Measurements from ENCODE around the gene ARHGDIB.
A peak's percentile ranks its signal among the peaks of the same experiment; 100 is the strongest.

The ARHGDIB gene

GRCh38 chr12:14952299-14952921 is 9.0 kb downstream of the ARHGDIB start:
- no peak for TF ChIP-seq REST (IDR thresholded peaks at IDR 0.05; ENCODE audit: insufficient replicate concordance, low read depth)
- TF ChIP-seq SPI1 (IDR thresholded peaks at IDR 0.05; ENCODE audit: borderline replicate concordance, low read depth), result peak; percentile 28; the same call in 1 of the 2 replicates
- Histone ChIP-seq H3K27ac (replicated peaks) (peak overlapping the region; percentile 91), H3K27me3 (ENCODE audit: insufficient read depth, poor library complexity, severe bottlenecking) (no peaks in the 10 kb centered on the region), H3K4me3 (replicated peaks; ENCODE audit: insufficient read depth, low read length) (no peak overlapping the region)
- DNase-seq (ENCODE audit: low read depth in 1 of 2, low spot score in 1 of 2), result peak in 1 of 2 experiments; percentile 77

GRCh38 chr12:14951851-14952250 is 9.6 kb downstream of the ARHGDIB start:
- no peak for TF ChIP-seq CTCF (IDR thresholded peaks at IDR 0.05; ENCODE audit: insufficient read depth, low read length)
- no peak for TF ChIP-seq SPI1 (IDR thresholded peaks at IDR 0.05; ENCODE audit: borderline replicate concordance, low read depth)
- TF ChIP-seq GABPA (IDR thresholded peaks at IDR 0.05; ENCODE audit: low read depth), result no peak
- no peak for TF ChIP-seq POLR2AphosphoS5 (IDR thresholded peaks at IDR 0.05; ENCODE audit: low read depth)
- TF ChIP-seq REST (IDR thresholded peaks at IDR 0.05; ENCODE audit: insufficient replicate concordance, low read depth), result no peak
- DNase-seq (ENCODE audit: low read depth in 1 of 2, low spot score in 1 of 2), result no peak
- H3K4me3 ChIP-seq (replicated peaks; ENCODE audit: insufficient read depth, low read length), result no peak overlapping the region
- no peaks in the 10 kb centered on the region for H3K27me3 ChIP-seq (ENCODE audit: insufficient read depth, poor library complexity, severe bottlenecking)
- H3K27ac ChIP-seq (replicated peaks), result peak overlapping the region; percentile 91

- no peak for DNase-seq (ENCODE audit: low read depth in 1 of 2, low spot score in 1 of 2)
- H3K27ac ChIP-seq (replicated peaks), result peak overlapping the region; percentile 91
- peak; percentile 76 for TF ChIP-seq SPI1 (IDR thresholded peaks at IDR 0.05; ENCODE audit: borderline replicate concordance, low read depth)
- TF ChIP-seq GABPA (IDR thresholded peaks at IDR 0.05; ENCODE audit: low read depth), result no peak
- no peaks in the 10 kb centered on the region for H3K27me3 ChIP-seq (ENCODE audit: insufficient read depth, poor library complexity, severe bottlenecking)
- H3K4me3 ChIP-seq (replicated peaks; ENCODE audit: insufficient read depth, low read length), result no peak overlapping the region
Measured at GRCh38 chr12:14950982-14951746, 10.2 kb downstream of the ARHGDIB start.

- no peak for DNase-seq (ENCODE audit: low read depth in 1 of 2, low spot score in 1 of 2)
- H3K4me3 ChIP-seq (replicated peaks; ENCODE audit: insufficient read depth, low read length), result no peak overlapping the region
- no peaks in the 10 kb centered on the region for H3K27me3 ChIP-seq (ENCODE audit: insufficient read depth, poor library complexity, severe bottlenecking)
- H3K27ac ChIP-seq (replicated peaks), result peak overlapping the region; percentile 91
- no peak for TF ChIP-seq SPI1 (IDR thresholded peaks at IDR 0.05; ENCODE audit: borderline replicate concordance, low read depth)
- no peak for TF ChIP-seq REST (IDR thresholded peaks at IDR 0.05; ENCODE audit: insufficient replicate concordance, low read depth)
- peak; percentile 25; the same call in 1 of the 2 replicates for TF ChIP-seq POLR2AphosphoS5 (IDR thresholded peaks at IDR 0.05; ENCODE audit: low read depth)
Measured at GRCh38 chr12:14950421-14950820, 11.0 kb downstream of the ARHGDIB start.
